GM12891 (cell line): Measurements from ENCODE around the gene ASF1B.

Experiments used
- DNase-seq: peaks from one replicate; pipeline ENCODE4 v3.0.0; 2011; ENCODE audit warnings: low spot score; ENCODE audit not compliant: insufficient read length
- FAIRE-seq: peaks from 2 replicates; lab custom pipeline; 2011; peaks lifted over from hg19 to GRCh38; lab: Jason Lieb, UNC
- PAX5 ChIP-seq: IDR thresholded peaks from 2 replicates; pipeline ENCODE4 v1.6.1; 2011; ENCODE audit warnings: low read length, moderate library complexity, mild to moderate bottlenecking; ENCODE audit not compliant: insufficient read depth, severe bottlenecking
- POLR2A ChIP-seq: IDR thresholded peaks from 2 replicates; pipeline ENCODE4 v1.6.1; 2011; ENCODE audit warnings: low read depth, low read length, control low read depth
- POLR2AphosphoS5 ChIP-seq: IDR thresholded peaks from 2 replicates; pipeline ENCODE4 v1.6.1; 2011; ENCODE audit warnings: low read depth, low read length, control low read depth
- POU2F2 ChIP-seq: IDR thresholded peaks from 2 replicates; pipeline ENCODE4 v1.6.1; 2011; ENCODE audit warnings: low read depth, mild to moderate bottlenecking, control low read depth, low read length, moderate library complexity
- SPI1 ChIP-seq: IDR thresholded peaks from 2 replicates; pipeline ENCODE4 v1.6.1; 2011; ENCODE audit warnings: low read depth, low read length, control low read depth
- TAF1 ChIP-seq: IDR thresholded peaks from 2 replicates; pipeline ENCODE4 v1.6.1; 2011; ENCODE audit warnings: low read depth, low read length, control low read depth

The ASF1B gene

DNA sequence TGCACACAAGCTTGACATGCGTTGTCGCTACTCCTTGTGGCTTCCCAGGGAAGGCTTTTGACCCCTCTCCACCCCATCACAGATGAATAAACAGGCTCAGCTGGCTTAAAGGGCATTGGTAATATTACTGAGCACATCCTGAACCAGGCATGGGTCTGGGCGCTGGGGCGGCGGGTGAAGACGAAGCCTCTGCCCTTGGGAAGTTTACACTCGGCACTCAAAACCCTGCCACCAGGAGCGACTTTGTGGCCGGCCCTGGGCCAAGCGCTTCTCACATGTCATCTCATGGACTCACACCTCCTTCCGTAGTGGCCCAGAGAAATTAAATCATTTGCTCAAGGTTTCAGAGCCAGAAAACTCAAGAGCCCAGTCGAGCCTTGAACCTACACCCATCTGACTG, 32.6 kb upstream of the ASF1B start:
- TF ChIP-seq POU2F2 (no peak), POLR2A (no peak), TAF1 (no peak), SPI1 (no peak), POLR2AphosphoS5 (no peak), PAX5 (no peak)
- DNase-seq (no peak), FAIRE-seq (no peak)

- no peak for DNase-seq
- TF ChIP-seq POU2F2 (no peak), POLR2AphosphoS5 (no peak), PAX5 (no peak)
- FAIRE-seq, result no peak
These were observed 32.0 kb upstream of the ASF1B start for GRCh38 chr19:14168259-14168972.

DNA sequence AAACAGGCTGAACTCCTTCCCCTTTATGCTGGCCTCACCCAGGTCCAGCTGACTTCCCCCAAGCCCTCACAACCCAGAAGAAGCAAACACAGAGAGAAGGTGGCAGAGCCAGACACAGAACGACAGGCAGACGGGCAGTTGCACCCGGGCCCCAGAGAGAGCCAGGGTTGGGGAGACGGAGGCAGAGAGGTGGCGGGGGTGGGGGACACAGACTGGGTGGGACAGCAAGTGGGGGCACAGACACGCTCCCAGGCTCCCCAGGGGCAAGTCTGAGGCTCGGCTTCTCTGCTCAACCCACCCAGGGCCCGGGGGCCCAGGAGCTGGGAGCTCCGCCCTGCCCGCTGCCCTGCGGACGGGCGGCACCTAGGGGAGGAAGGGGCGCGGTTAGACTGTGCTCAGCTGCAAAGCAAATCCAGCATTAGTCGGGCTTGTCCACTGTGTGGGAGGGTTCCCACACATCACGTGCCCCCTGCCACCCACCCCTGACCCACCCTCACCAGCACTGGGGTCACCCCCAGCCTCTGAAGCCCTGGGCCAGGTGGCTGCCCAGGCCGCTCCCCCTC, 31.3 kb upstream of the ASF1B start:
- FAIRE-seq (peak; percentile 52), DNase-seq (no peak)
- TF ChIP-seq POLR2AphosphoS5 (no peak), POLR2A (no peak), PAX5 (no peak), TAF1 (no peak), SPI1 (no peak), POU2F2 (no peak)

DNA sequence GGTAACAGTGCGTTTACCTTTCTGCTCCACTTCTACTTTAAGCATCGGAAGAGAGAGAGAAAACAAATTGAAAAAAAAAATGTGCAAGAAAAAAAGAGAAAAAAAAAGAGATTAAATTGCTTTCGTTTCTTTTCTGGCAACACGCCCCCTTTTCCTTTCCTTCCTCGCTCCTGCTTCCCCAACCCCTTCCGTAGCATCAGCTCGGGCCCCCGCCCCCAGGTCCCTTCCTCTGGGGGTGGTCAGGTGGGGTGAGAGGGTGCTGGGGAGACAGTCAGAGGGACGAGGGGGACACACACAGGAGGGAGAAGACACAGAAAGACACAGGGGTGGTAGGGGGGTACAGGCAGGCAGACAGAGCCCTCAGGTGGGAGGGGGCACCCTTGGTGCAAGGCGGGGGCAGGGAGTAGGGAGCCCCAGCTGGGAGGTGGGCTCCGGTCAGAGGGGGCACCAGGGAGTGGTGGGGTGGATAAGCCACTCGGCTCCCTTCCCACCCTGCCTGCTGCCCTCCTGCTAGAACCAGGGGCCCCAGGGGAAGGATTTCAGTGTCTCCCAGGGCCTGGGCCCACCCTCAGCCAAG, 30.7 kb upstream of the ASF1B start:
- DNase-seq, result no peak
- FAIRE-seq, result no peak
- TF ChIP-seq PAX5 (no peak), POLR2AphosphoS5 (no peak), SPI1 (no peak), TAF1 (no peak), POU2F2 (no peak), POLR2A (no peak)

DNA sequence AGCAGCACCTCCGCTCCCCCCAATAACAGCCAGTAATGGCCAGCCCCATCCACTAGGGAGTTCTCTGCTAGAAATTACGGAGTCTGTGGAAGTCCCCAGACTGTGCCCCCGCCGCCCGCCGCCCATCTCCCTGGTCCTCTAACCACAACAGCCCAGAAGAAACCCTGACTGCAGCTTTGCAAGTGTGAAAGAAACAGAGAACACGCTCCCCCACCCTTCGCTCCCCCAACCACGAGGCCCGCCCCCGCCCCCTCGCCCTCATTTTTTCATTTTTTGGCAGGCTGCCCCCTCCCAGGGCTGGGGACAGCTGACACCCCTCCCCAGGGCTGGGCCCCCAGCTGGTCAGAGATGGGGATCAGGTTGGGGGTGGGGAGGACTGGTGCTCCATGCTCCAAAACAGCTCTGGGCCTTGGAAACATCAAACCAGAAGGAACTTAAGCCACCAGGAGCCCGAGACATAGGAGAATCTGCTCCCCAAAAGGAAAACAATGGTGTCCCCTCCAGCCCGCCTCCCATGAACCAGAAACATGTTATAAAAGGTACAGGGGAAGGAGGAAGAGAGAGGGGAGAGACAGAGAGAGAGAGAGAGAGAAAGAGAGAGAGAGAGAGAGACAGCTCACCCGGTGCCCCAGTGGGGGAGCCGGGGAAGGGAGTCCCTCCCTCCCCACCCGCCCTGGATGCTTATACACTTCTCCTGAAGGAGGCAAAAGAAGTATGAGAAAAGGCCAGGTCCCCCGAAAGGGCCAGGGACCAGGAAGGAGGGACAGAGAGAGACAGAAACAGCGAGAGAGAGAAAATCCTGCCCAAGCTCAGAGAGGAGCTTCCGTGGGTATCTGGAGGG, 29.8 kb upstream of the ASF1B start:
- DNase-seq (no peak), FAIRE-seq (no peak)
- TF ChIP-seq SPI1 (no peak), POLR2AphosphoS5 (no peak), POU2F2 (no peak), PAX5 (no peak), TAF1 (no peak), POLR2A (no peak)

DNA sequence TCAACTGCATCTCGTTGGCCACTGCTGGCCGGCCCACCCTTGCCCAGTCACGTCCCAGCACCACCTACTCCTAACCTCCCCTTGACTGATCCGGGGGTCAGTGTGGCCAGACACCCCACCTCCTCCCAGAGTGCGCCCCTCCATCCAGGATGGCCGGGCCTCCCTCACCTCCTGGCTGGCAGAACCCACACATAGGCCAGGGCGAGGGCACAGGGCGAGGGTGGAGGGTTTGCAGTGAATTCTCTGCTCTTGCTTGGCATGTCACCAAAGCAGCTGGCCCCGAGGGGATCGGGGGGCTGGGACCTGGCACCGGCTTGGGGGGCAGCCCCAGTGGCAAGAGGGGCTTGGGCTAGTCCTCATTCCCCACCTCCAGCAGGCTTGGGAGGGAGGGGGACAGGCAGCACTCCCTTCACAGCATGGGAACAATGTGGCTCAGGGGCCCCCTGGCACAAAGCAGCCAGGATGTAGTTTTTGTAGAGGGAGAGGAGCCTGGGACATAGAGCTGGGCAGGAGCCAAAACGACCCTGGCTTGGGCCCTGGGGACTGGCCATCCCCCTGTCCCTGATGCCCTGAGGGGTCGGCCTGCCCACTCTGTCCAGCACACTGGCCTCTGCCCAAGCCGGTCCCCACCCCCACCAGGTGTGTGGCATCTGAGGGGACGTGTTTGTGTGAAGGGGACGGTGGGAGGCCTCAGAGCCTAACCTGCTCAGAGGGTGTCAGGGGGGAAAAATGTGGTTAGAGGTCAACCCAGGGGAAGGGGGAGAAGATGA, 28.5 kb upstream of the ASF1B start:
- FAIRE-seq (no peak), DNase-seq (no peak)
- TF ChIP-seq SPI1 (no peak), POLR2A (no peak), PAX5 (no peak), POU2F2 (no peak), POLR2AphosphoS5 (no peak)

GRCh38 chr19:14164082-14164481, 27.7 kb upstream of the ASF1B start:
- DNase-seq (no peak), FAIRE-seq (no peak)
- TF ChIP-seq POU2F2, result no peak
- no peak for TF ChIP-seq PAX5
- no peak for TF ChIP-seq POLR2A
- TF ChIP-seq SPI1, result no peak
- no peak for TF ChIP-seq TAF1
- TF ChIP-seq POLR2AphosphoS5, result no peak

- FAIRE-seq, result no peak
These were observed 26.5 kb upstream of the ASF1B start for GRCh38 chr19:14162871-14163297.

More at GRCh38 chr19:14162871-14163297, 26.5 kb upstream of the ASF1B start:
- TF ChIP-seq TAF1 (no peak), POLR2A (no peak), POU2F2 (no peak), PAX5 (no peak), POLR2AphosphoS5 (no peak), SPI1 (no peak)
- no peak for DNase-seq
